ENCODE data around the gene ARHGAP33. TPM values are rescaled to one million over a fixed set of nuclear protein-coding genes. Genes with fewer than 3 reads are reported as not detected.

Gene ARHGAP33
- total and polyA plus RNA-seq, 3 experiments from 2014 or later, result 0.71 to 11.9 (median 9.2) TPM

DNA sequence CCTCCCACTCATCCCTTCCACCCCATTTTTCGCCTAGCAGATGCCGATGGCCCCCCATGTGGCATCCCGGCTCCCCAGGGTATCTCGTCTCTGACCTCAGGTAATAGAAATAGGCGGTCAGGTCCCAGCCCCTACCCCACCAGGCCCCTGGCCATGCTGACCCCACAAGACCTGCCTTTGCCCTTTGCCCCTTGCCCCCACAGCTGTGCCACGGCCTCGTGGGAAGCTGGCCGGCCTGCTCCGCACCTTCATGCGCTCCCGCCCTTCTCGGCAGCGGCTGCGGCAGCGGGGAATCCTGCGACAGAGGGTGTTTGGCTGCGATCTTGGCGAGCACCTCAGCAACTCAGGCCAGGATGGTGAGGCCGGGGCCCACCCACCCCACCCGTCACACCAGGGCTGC, 5.4 kb downstream of the ARHGAP33 start:
- no peak overlapping the region for H3K27ac Mint-ChIP-seq
- H3K4me1 Mint-ChIP-seq, result peaks cover 9 to 12% (median 11%) of the 10 kb centered on the region in 3 donors
- CTCF ChIA-PET, result no interaction called here
- no peaks in the 10 kb centered on the region for H3K27me3 ChIP-seq (ENCODE audit: insufficient read depth, low read length, poor library complexity, severe bottlenecking)
- no peaks in the 10 kb centered on the region for H3K27me3 Mint-ChIP-seq
- no peaks in the 10 kb centered on the region for H3K9me3 Mint-ChIP-seq
- POLR2A ChIA-PET, result no interaction called here
- H3K36me3 Mint-ChIP-seq, result peaks cover 0 to 16% (median 4%) of the 10 kb centered on the region in 3 donors
- H3K4me3 ChIP-seq (ENCODE audit: low read length), result no peak overlapping the region
- no peak overlapping the region for H3K4me3 Mint-ChIP-seq
- H3K4me1 ChIP-seq (ENCODE audit: insufficient read depth, low read length), result peaks cover 9% of the 10 kb centered on the region
- no peak for DNase-seq
- no peak overlapping the region for H3K27ac ChIP-seq (ENCODE audit: low read depth, low read length)
- no peaks in the 10 kb centered on the region for H3K9me3 ChIP-seq (ENCODE audit: low read length)
- H3K36me3 ChIP-seq (ENCODE audit: insufficient read depth, low read length), result no peaks in the 10 kb centered on the region

DNA sequence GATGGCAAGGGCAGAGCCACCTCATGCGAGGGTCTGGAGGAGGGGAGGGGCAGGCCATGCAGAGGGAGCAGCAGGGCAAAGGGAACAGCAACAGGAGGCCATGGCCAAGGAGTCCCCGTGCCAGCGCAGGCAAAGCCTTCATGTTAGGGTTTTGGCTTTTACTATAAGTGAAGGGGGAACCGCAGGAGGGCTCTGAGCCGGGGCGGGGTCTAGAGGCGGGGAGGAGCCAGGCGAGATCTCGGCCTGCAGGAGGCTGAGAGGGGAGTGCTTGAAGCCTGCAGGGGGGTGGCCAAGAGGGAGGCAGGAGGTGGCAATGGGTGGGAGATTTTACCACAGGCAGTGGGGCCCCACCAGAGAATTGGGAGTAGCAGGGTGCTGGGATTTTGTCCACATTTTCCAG, 6.3 kb downstream of the ARHGAP33 start:
- ChIA-PET CTCF (no interaction called here), POLR2A (no interaction called here)
- Histone ChIP-seq H3K9me3 (ENCODE audit: low read length) (no peaks in the 10 kb centered on the region), H3K36me3 (ENCODE audit: insufficient read depth, low read length) (no peaks in the 10 kb centered on the region), H3K27ac (ENCODE audit: low read depth, low read length) (no peak overlapping the region), H3K4me3 (ENCODE audit: low read length) (no peak overlapping the region), H3K27me3 (ENCODE audit: insufficient read depth, low read length, poor library complexity, severe bottlenecking) (no peaks in the 10 kb centered on the region), H3K4me1 (ENCODE audit: insufficient read depth, low read length) (peaks cover under 1% of the 10 kb centered on the region)
- Mint-ChIP-seq H3K4me1 (peaks cover 4 to 5% (median 5%) of the 10 kb centered on the region in 3 donors), H3K27ac (peak overlapping the region in 4 of 8 donors; percentile 55 to 70 (median 58)), H3K9me3 (no peaks in the 10 kb centered on the region), H3K4me3 (no peak overlapping the region), H3K36me3 (peaks cover 0 to 16% (median 4%) of the 10 kb centered on the region in 3 donors), H3K27me3 (no peaks in the 10 kb centered on the region)
- DNase-seq, result no peak

DNA sequence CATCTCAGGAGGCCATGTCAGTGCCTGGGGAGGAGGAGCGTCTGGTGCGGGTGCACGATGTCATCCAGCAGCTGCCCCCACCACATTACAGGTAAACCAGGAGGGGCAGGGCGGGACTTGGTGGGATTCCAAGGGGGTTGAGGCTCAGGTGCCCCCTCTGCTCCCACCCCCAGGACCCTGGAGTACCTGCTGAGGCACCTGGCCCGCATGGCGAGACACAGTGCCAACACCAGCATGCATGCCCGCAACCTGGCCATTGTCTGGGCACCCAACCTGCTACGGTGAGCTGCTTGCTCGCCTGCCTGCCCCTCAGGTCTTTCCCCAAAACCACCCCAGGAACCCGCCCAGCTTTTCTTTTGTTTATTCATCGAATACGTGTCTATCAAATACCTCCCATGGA, 7.2 kb downstream of the ARHGAP33 start:
- DNase-seq, result no peak
- peaks cover 0 to 2% (median 0%) of the 10 kb centered on the region in 3 donors for H3K4me1 Mint-ChIP-seq
- H3K9me3 Mint-ChIP-seq, result no peaks in the 10 kb centered on the region

GRCh38 chr19:35783469-35784434, 8.4 kb downstream of the ARHGAP33 start:
- no peak overlapping the region for H3K27ac ChIP-seq (ENCODE audit: low read depth, low read length)
- H3K36me3 ChIP-seq (ENCODE audit: insufficient read depth, low read length), result no peaks in the 10 kb centered on the region
- no peak overlapping the region for H3K4me3 ChIP-seq (ENCODE audit: low read length)
- H3K27ac Mint-ChIP-seq, result peak overlapping the region in 3 of 8 donors; percentile 15 to 58 (median 55)
- H3K9me3 Mint-ChIP-seq, result no peaks in the 10 kb centered on the region
- CTCF ChIA-PET, result no interaction called here
- H3K36me3 Mint-ChIP-seq, result peaks cover 0 to 16% (median 4%) of the 10 kb centered on the region in 3 donors
- no peak for DNase-seq
- POLR2A ChIA-PET, result no interaction called here
- peaks cover 0 to 2% (median 0%) of the 10 kb centered on the region in 3 donors for H3K4me1 Mint-ChIP-seq
- no peak overlapping the region for H3K4me3 Mint-ChIP-seq
- H3K27me3 Mint-ChIP-seq, result no peaks in the 10 kb centered on the region
- no peaks in the 10 kb centered on the region for H3K4me1 ChIP-seq (ENCODE audit: insufficient read depth, low read length)
- no peaks in the 10 kb centered on the region for H3K9me3 ChIP-seq (ENCODE audit: low read length)
- H3K27me3 ChIP-seq (ENCODE audit: insufficient read depth, low read length, poor library complexity, severe bottlenecking), result no peaks in the 10 kb centered on the region

More for the DNA sequence above, 7.2 kb downstream of the ARHGAP33 start:
- H3K4me3 Mint-ChIP-seq, result no peak overlapping the region
- H3K36me3 ChIP-seq (ENCODE audit: insufficient read depth, low read length), result no peaks in the 10 kb centered on the region
- H3K27me3 ChIP-seq (ENCODE audit: insufficient read depth, low read length, poor library complexity, severe bottlenecking), result no peaks in the 10 kb centered on the region
- H3K27ac ChIP-seq (ENCODE audit: low read depth, low read length), result no peak overlapping the region
- H3K36me3 Mint-ChIP-seq, result peaks cover 0 to 16% (median 4%) of the 10 kb centered on the region in 3 donors
- no peaks in the 10 kb centered on the region for H3K9me3 ChIP-seq (ENCODE audit: low read length)
- H3K4me3 ChIP-seq (ENCODE audit: low read length), result no peak overlapping the region
- no peaks in the 10 kb centered on the region for H3K27me3 Mint-ChIP-seq
- ChIA-PET CTCF (no interaction called here), POLR2A (no interaction called here)
- H3K4me1 ChIP-seq (ENCODE audit: insufficient read depth, low read length), result no peaks in the 10 kb centered on the region
- H3K27ac Mint-ChIP-seq, result no peak overlapping the region

DNA sequence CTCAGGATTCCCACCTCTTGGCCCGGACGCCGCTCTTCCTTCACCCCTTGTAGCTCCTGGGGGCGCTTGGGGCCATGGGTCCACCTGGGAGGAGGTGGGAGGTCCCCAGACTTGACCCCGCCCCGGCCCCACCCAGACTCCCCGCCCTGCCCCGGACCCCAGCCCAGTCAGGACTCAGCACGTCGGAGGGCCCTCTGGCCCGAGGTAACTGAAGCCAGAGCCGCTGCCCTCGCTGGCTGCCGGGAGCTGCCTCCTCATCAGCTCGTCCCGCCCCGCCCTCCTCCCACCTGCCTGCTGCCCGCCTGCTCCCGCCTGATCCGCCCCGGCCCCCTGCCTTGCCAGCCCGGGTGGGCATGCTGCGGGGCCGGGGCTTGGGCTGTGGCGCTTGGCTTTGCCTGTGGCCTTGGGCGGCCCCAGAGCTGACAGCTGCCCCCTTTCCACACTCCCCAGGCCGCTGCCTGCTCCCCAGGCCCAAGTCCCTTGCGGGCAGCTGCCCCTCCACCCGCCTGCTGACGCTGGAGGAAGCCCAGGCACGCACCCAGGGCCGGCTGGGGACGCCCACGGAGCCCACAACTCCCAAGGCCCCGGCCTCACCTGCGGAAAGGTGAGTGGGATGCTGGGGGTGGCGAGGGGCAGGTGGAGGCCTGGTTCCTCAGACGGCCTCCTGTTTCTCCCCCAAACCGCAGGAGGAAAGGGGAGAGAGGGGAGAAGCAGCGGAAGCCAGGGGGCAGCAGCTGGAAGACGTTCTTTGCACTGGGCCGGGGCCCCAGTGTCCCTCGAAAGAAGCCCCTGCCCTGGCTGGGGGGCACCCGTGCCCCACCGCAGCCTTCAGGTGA, 9.4 kb downstream of the ARHGAP33 start:
- POLR2A ChIA-PET, result no interaction called here
- Mint-ChIP-seq H3K27ac (no peak overlapping the region), H3K27me3 (no peaks in the 10 kb centered on the region), H3K4me3 (no peak overlapping the region), H3K9me3 (no peaks in the 10 kb centered on the region), H3K36me3 (peaks cover 0 to 11% (median 4%) of the 10 kb centered on the region in 3 donors), H3K4me1 (peaks cover 0 to 2% (median 0%) of the 10 kb centered on the region in 3 donors)
- DNase-seq, result no peak
- H3K4me1 ChIP-seq (ENCODE audit: insufficient read depth, low read length), result no peaks in the 10 kb centered on the region
- H3K27ac ChIP-seq (ENCODE audit: low read depth, low read length), result no peak overlapping the region
- H3K9me3 ChIP-seq (ENCODE audit: low read length), result no peaks in the 10 kb centered on the region
- CTCF ChIA-PET, result no interaction called here
- no peaks in the 10 kb centered on the region for H3K36me3 ChIP-seq (ENCODE audit: insufficient read depth, low read length)
- no peaks in the 10 kb centered on the region for H3K27me3 ChIP-seq (ENCODE audit: insufficient read depth, low read length, poor library complexity, severe bottlenecking)
- no peak overlapping the region for H3K4me3 ChIP-seq (ENCODE audit: low read length)

DNA sequence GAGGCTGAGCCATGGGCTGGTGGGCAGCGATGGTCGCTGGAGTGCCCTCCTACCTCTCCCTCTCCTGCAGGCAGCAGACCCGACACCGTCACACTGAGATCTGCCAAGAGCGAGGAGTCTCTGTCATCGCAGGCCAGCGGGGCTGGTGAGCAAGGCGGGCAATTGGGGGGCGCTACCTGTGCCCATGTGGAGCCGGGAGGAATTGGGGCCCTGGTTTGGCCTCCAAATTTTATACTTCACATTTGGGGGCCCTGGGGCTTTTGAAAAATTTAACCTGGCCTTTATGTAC, 9.9 kb downstream of the ARHGAP33 start:
- POLR2A ChIA-PET, result no interaction called here

DNA sequence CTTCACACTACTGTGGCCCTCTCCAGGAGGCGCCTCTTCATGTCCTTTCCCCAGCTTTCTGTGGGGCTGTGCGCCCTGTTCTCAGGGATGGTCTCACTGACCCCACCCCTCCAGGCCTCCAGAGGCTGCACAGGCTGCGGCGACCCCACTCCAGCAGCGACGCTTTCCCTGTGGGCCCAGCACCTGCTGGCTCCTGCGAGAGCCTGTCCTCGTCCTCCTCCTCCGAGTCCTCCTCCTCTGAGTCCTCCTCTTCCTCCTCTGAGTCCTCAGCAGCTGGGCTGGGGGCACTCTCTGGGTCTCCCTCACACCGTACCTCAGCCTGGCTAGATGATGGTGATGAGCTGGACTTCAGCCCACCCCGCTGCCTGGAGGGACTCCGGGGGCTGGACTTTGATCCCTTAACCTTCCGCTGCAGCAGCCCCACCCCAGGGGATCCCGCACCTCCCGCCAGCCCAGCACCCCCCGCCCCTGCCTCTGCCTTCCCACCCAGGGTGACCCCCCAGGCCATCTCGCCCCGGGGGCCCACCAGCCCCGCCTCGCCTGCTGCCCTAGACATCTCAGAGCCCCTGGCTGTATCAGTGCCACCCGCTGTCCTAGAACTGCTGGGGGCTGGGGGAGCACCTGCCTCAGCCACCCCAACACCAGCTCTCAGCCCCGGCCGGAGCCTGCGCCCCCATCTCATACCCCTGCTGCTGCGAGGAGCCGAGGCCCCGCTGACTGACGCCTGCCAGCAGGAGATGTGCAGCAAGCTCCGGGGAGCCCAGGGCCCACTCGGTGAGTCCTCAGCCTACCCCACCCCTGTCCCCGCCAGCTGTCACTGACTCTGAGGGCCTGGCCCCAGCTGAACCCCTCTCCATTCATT, 11.2 kb downstream of the ARHGAP33 start:
- H3K27me3 Mint-ChIP-seq, result no peaks in the 10 kb centered on the region
- Histone ChIP-seq H3K9me3 (ENCODE audit: low read length) (no peaks in the 10 kb centered on the region), H3K36me3 (ENCODE audit: insufficient read depth, low read length) (no peaks in the 10 kb centered on the region), H3K27me3 (ENCODE audit: insufficient read depth, low read length, poor library complexity, severe bottlenecking) (no peaks in the 10 kb centered on the region), H3K27ac (ENCODE audit: low read depth, low read length) (no peak overlapping the region), H3K4me3 (ENCODE audit: low read length) (no peak overlapping the region), H3K4me1 (ENCODE audit: insufficient read depth, low read length) (no peaks in the 10 kb centered on the region)
- CTCF ChIA-PET, result no interaction called here
- H3K36me3 Mint-ChIP-seq, result peaks cover 0 to 4% (median 3%) of the 10 kb centered on the region in 3 donors
- peak overlapping the region in 1 of 7 donors; percentile 37 for H3K4me3 Mint-ChIP-seq
- H3K27ac Mint-ChIP-seq, result peak overlapping the region in 1 of 8 donors; percentile 82
- peaks cover 0 to 2% (median 0%) of the 10 kb centered on the region in 3 donors for H3K4me1 Mint-ChIP-seq
- POLR2A ChIA-PET, result no interaction called here
- no peaks in the 10 kb centered on the region for H3K9me3 Mint-ChIP-seq
- DNase-seq, result no peak

More for the DNA sequence above, 9.9 kb downstream of the ARHGAP33 start:
- Mint-ChIP-seq H3K9me3 (no peaks in the 10 kb centered on the region), H3K36me3 (peaks cover 0 to 8% (median 4%) of the 10 kb centered on the region in 3 donors), H3K4me1 (peaks cover 0 to 2% (median 0%) of the 10 kb centered on the region in 3 donors), H3K4me3 (peak overlapping the region in 1 of 7 donors; percentile 37), H3K27ac (no peak overlapping the region), H3K27me3 (no peaks in the 10 kb centered on the region)
- DNase-seq, result no peak
- H3K27me3 ChIP-seq (ENCODE audit: insufficient read depth, low read length, poor library complexity, severe bottlenecking), result no peaks in the 10 kb centered on the region
- H3K4me1 ChIP-seq (ENCODE audit: insufficient read depth, low read length), result no peaks in the 10 kb centered on the region
- H3K4me3 ChIP-seq (ENCODE audit: low read length), result no peak overlapping the region
- no peak overlapping the region for H3K27ac ChIP-seq (ENCODE audit: low read depth, low read length)
- H3K9me3 ChIP-seq (ENCODE audit: low read length), result no peaks in the 10 kb centered on the region
- no peaks in the 10 kb centered on the region for H3K36me3 ChIP-seq (ENCODE audit: insufficient read depth, low read length)
- CTCF ChIA-PET, result no interaction called here
